Iris pigment epithelial cell (primary cell): ENCODE measurements around the gene BPHL.
A peak's percentile ranks its signal among the peaks of the same experiment; 100 is the strongest.
"Not testable (repeated sequence)": the region's sequence is repeated elsewhere in the genome, so short reads cannot be mapped to it uniquely, and the experiment has no call there.

ENCODE experiments used
- DNase-seq: peaks from one replicate; pipeline ENCODE4 v3.0.0-alpha.2; 2011; ENCODE audit warnings: low read depth

The BPHL gene

GRCh38 chr6:3122823-3123182 lies 4.3 kb downstream of the BPHL start:
- DNase-seq, result no peak

GRCh38 chr6:3124667-3125066 lies 6.2 kb downstream of the BPHL start:
- DNase-seq, result no peak

GRCh38 chr6:3125815-3126214 lies 7.3 kb downstream of the BPHL start:
- no peak for DNase-seq

- DNase-seq, result no peak
Observed at GRCh38 chr6:3128356-3129108, 10.0 kb downstream of the BPHL start.

- no peak for DNase-seq
Observed at GRCh38 chr6:3131695-3132094, 13.2 kb downstream of the BPHL start.

GRCh38 chr6:3133515-3133914 lies 15.0 kb downstream of the BPHL start:
- no peak for DNase-seq

- DNase-seq, result no peak
Observed at GRCh38 chr6:3135668-3136291, 17.3 kb downstream of the BPHL start.

- no peak for DNase-seq
Observed at GRCh38 chr6:3136292-3137011, 17.9 kb downstream of the BPHL start.

GRCh38 chr6:3137057-3137777 lies 18.7 kb downstream of the BPHL start:
- DNase-seq, result peak; percentile 39

- not testable (repeated sequence) for DNase-seq
Observed at GRCh38 chr6:3137873-3138272, 19.4 kb downstream of the BPHL start.

GRCh38 chr6:3138341-3138740 lies 19.8 kb downstream of the BPHL start:
- DNase-seq, result peak; percentile 75

GRCh38 chr6:3139090-3139903 lies 20.8 kb downstream of the BPHL start:
- peak; percentile 87 for DNase-seq

- no peak for DNase-seq
Observed at GRCh38 chr6:3140201-3140600, 21.7 kb downstream of the BPHL start.

- no peak for DNase-seq
Observed at GRCh38 chr6:3142536-3142935, 24.0 kb downstream of the BPHL start.

GRCh38 chr6:3143158-3143557 lies 24.6 kb downstream of the BPHL start:
- no peak for DNase-seq

GRCh38 chr6:3144571-3144970 lies 26.1 kb downstream of the BPHL start:
- DNase-seq, result no peak

- no peak for DNase-seq
Observed at GRCh38 chr6:3147914-3148757, 29.6 kb downstream of the BPHL start.

GRCh38 chr6:3151691-3152090 lies 33.2 kb downstream of the BPHL start:
- no peak for DNase-seq

- no peak for DNase-seq
Observed at GRCh38 chr6:3152689-3153088, 34.2 kb downstream of the BPHL start.

- not testable (repeated sequence) for DNase-seq
Observed at GRCh38 chr6:3155416-3155815, 36.9 kb downstream of the BPHL start.
